Hematopoietic multipotent progenitor cell treated with erythropoietin and hydrocortisone succinate and interleukin-3 and kit ligand, for 4 days (in vitro differentiated cells): ENCODE results near the gene SYNJ2.
"Not testable (repeated sequence)": the region's sequence is repeated elsewhere in the genome, so short reads cannot be mapped to it uniquely, and the experiment has no call there.

Source experiments
- DNase-seq: peaks from one replicate; pipeline ENCODE4 v3.0.0-alpha.2; 2015

SYNJ2 gene

DNA sequence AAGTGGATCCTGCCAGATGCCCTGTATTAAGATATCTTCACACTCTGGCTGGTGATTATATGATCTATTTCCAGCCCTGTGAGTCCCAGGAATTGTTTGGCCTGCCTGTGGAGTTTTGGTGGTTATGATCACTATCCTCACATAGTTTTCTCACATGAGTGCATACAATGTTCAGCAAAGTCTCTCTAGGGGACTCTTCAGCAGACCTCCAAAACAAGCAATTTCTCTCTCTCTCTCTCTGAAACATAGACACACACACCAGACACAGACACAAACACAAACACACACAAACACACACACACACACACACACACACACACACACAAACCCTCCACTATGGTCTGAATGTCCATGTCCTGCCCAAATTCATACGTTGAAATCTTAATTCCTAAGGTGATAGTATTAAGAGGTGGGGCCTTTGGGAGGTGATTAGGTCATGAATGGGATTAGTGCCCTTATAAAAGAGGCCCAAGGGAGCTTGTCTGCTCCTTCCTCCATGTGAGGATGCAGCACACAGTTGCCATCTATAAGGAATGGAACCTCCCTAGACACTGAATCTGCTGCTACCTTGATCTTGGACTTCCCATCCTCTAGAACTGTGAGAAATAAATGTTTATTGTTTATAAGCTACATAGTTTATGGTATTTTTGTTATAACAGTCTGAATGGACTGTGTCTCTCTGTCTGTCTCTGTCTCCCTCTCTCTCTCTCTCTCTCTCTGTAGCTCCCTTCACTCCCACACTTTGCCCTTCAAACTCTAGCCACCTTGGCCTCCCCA is 22.0 kb upstream of the SYNJ2 start:
- no peak for DNase-seq

DNA sequence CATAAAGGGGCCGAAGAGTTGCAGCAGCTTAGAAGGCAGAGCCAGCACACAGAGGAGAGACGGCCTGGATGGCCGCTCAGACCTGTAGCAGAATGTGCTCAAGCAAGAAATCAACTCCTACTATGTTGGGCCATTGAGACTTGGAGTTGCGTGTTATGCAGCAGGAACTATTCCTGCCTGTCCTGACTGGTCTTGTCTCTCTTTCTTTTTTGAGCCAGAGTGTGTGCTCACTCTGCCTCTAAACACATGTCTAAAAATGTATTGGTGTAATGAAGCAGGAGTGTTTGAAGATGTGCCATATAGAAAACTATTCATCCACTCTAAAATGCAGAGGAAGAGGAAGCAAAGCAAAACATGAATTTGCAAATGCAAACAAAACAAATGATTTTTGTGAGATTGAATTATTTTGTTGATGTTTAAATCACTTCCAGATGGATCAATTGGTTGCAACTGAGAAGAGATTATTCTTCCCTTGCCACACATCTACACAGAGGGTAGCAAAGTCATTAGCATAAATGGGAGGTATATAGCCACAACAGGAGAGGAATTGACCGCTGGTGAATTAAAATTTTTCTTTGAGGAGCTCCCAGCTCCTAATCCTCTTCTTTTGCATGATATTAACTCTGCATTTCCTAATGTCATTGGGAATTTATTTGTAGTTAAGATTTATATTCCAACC is 20.4 kb upstream of the SYNJ2 start:
- DNase-seq = no peak

DNA sequence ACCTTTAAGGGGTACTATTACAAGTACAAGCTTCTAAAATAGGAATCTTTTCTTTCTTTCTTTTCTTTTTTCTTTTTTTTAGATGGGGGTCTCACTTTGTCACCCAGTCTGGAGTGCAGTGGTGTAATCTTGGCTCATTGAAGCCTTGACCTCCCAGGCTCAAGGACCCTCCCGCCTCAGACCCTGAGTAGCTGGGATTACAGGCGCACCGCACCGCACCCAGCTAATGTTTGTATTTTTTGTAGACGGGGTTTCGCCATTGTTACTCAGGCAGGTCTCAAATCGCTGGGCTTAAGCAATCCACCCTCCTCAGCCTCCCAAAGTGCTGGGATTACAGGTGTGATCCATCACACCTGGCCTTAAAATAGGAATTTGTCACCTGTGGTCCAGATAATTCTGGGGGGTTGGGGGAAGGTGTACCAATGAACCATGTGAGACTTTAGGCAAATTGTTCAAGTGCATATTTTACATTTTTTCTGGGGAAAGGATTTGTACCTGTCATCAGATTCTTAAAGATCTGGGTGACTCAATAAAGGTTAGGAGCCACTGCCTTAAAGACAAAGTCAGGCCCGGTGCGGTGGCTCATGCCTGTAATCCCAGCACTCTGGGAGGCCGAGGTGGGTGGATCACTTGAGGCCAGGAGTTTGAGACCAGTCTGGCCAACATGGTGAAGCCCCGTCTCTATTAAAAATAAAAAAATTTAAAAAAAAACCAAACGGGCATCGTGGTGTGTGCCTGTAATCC is 19.7 kb upstream of the SYNJ2 start:
- DNase-seq = no peak

DNA sequence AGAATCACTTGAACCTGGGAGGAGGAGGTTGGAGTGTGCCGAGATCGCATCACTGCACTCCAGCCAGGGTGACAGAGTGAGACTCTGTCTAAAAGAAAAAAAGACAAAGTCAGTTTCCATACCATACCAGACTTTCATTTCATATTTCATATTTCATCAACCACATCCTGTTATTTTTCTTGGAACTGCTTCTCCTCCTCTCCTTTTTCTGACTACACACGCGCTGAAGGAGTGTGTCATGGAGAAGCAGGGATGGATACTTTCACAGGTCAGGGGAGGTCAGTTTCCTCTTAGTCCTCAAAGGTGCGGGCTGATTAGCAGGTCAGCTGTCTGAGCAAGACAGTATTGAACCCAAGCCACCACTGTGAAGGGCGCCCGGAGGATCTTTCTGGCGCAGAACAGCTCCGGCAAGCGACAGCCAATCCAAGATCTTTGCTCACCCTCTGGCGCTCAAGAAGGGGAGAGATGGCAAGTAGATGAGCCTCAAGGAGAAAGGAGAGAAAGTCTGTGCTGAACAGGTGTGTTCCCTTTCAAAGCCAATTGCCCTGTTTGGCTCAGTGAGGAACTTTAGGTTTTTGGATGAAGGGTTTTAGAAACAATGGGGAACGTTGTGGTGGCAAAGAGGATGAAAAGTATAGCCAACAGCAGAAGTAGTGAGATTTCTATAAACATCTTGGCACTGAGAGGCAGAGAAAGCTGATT is 18.9 kb upstream of the SYNJ2 start:
- peak; percentile 54 for DNase-seq

DNA sequence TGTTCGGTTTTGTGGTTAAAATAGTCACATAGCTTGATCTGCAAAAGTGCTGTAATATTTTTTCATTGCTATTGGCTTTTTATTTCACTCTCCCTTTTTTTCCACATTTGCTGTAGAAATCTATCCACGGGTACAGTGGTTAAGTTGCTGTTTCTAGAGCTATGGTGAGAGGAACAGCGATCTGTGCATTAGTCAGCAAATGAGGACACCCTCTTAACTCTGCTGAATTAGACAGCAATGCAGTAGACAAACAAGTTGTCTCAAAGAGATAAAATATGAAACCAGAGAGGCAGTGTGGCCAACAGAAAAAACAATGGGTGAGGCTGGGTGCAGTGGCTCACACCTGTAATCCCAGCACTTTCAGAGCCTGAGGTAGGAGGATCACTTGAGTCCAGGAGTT is 17.6 kb upstream of the SYNJ2 start:
- peak; percentile 54 for DNase-seq

DNA sequence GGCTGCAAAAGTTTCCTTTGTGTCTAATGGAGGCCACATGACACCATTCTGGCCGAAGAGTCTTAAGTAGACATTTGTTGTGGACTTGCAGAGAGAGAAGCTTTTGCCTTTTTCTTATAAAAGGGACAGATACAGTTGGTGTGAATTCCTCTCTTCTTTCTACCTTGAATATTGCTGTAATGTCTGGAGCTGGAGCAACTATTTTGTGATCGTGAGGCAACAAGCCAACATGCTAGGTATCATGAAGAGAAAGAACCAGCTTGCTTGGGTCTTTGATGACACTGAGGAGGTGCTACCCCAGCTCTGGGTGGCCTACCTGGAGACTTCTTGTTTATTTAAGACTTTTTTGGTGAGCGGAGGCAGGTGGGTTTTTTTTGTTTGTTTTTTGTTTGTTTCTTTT is 16.3 kb upstream of the SYNJ2 start:
- no peak for DNase-seq

DNA sequence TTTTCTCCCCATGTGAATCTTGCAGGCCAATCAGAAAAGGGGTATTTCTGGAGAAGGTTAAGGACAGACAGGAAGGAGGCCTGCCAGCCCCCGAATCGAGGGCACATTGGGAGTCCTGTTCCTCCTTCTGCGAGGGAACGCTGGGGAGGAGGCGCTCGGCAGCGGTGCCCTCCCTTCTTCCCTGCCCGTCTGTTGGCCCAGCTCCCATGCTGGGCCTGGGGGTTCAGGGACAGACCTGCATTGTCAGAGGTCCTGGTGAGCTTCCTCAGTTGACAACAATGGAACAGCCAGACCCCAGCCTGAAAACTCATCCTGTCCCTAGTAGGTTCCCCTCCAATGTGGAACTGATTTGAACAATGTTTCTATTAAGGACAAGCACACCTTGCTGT is 15.1 kb upstream of the SYNJ2 start:
- DNase-seq = no peak

DNA sequence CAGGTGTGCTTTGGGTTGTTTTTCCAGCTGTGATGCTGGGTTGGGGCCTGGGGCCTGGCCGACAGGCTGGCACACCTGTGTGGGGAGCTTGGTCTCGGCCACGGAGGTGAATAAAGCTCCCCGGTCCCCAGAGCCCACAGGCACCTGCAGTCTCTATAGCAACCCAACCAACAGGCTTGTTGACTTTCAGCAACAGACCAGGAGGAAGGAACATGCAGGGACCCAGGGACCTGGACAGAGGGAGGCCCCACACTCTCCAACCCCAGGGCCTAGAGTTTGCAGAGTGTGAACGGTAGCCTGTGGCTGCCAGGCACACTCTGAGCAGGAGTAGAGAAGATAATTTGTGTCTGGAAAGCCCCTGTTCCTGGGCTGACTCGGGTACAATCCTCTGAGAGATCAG is 14.6 kb upstream of the SYNJ2 start:
- DNase-seq = no peak

DNA sequence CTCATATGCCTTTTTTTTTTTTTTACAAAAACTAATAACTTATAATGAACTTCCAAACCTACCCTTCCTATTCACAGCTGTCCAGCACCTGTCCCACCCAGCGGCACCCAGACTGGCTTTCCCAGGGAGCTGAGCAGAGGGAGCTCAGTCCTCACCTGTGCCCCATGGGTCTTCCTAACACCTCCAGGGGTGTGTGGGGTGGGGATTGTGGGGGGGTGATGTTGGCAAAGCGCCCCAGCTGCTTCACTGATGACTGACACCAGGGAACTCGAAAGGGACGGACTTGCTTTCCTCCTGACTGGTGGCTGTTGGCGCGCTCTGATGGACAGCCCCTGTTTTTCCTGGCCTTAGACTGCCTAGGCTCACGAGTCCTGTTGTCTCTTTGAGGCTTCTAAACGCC is 14.2 kb upstream of the SYNJ2 start:
- DNase-seq = no peak

DNA sequence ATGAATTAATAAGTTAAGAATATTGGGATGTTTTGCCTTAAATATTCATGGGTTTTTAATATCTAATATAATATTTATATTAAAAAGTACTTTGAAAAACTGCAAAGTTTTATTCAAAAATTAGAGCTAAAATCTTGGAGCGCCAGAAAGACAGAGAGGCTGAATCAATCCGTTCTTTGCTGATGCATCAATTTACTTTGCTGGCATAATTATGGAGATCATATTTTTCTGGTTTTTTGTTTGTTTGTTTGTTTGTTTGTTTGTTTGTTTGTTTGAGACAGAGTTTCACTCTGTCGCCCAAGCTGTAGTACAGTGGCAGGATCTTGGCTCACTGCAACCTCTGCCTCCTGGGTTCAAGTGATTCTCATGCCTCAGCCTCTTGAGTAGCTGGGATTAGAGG is 9.5 kb upstream of the SYNJ2 start:
- not testable (repeated sequence) for DNase-seq

DNA sequence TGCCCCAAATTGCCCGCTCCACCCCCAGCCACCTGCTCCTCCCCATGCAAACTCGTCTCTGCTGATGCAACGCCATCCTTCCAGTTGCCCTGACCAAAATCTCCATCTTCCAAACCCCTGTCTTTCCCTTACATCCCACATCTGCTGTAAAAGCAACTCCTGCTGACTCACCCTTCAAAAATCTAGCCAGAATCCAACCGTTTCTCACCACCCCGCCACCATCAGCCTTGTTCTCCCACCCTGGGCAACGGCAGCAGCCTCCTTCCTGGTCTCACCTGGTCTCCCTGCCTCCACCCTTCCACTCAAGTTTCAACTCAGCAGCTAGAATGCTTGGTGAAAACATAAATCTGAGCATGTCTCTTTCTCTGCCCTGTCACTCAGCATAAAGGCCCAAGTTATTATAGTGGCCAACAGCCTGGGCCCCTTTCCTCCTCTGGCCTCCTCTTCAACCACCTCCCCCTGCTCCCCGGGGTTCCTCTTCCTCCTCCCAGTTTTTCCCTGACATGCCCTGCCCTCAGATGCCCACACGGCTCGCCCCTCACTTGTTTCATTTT is 7.2 kb upstream of the SYNJ2 start:
- DNase-seq = no peak

DNA sequence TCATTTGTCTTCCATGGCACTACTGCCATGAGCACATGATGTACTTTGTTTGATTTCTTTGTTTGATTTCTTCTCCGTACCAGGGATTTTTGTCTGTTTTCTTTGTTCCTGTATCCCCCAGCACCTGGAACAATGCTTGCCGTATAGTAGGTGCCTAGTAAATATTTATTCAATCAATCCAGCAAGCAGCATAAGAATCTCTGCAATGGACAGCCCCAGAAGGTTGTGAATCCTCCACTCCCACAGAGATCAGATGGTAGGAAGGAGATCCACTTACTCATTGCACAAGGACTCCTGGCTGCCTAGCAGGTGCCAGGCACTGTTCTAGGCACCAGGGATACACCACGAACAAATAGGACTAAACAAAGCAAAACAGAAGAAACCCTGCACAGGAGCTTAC is 6.7 kb upstream of the SYNJ2 start:
- no peak for DNase-seq

DNA sequence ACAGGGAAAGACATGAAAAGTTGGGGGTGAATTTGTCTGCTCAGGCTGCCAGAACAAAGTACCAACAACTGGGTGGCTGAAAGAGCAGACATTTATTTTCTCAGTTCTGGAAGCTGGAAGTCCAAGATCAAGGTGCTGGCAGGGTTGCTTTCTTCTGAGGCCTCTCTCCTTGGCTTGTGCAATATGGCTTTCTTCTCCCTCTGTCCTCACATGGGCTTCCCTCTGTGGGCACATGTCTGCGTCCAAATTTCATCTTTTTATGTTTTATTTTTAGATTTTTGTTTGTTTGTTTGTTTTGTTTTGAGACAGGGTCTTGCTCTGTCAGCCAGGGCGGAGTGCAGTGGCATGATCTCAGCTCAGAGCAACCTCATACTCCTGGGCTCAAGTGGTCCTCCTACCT is 6.2 kb upstream of the SYNJ2 start:
- DNase-seq = no peak

DNA sequence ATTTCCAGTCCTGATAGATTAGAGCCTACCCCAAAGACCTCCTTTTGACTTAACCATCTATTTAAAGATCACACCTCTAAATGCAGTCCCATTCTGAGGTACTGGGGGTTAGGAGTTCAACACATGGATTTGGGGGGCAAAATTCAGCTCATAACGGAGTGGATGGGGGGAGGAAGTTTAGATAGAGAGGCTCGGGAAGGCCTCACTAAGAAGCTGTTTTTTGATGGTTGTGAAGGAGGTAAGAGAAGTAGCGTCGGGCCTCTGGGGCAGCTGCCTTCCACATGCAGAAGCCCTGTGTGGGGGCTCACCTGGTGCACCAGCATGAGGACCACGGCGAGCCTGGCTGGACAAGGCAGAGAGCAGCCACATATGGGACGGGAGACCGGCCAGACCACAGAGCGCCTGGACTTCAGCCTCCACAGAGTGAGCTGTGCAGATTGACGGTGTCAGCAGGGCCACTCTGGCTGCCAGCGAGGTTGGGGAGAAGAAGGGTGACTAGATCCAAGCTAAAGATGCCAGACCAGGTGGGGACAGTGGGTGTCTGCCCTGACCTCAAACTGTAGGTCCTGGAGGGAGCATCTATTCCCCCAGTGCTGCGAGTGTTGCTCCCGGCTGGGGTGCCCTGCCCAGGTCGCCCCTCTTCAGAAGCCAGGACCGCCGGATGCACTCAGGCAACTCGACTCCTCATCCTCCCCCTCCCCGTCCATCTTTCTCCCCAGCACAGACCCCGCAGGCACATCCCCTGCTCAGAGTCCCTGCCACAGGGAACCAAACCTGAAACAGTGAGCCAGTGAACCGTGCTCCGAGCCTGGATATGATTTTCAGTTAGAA is 5.1 kb upstream of the SYNJ2 start:
- no peak for DNase-seq

DNA sequence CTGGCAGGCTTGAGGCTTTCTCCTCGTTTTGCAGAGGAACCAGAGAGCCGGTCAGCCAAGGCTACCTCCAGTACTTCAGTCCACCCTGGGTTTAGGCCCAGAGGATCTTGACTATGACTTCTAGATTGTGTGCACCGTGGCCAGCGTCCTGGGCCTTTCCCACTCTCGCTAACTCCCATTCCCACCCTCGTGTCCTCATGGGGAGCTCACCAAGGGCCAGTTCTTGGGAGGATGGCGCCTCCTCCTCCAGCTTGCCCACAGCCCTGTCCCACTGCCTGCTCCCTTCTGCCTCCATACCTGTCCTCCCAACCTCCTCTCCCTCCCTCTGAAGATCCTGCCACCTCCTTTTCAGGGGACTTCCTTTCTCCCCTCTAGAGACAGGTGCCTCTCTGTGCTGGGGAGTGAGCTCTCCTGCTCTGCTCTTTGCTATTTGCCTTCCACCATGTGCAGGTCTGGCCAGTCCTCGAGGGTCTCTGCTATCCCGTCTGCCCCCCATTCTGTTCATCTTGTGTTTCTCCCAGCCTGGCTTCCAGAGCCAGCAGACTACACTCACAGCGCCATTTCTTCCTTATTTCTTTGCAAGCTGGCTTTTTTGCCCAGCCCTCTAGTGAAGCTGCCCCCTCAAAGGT is 4.4 kb upstream of the SYNJ2 start:
- no peak for DNase-seq

DNA sequence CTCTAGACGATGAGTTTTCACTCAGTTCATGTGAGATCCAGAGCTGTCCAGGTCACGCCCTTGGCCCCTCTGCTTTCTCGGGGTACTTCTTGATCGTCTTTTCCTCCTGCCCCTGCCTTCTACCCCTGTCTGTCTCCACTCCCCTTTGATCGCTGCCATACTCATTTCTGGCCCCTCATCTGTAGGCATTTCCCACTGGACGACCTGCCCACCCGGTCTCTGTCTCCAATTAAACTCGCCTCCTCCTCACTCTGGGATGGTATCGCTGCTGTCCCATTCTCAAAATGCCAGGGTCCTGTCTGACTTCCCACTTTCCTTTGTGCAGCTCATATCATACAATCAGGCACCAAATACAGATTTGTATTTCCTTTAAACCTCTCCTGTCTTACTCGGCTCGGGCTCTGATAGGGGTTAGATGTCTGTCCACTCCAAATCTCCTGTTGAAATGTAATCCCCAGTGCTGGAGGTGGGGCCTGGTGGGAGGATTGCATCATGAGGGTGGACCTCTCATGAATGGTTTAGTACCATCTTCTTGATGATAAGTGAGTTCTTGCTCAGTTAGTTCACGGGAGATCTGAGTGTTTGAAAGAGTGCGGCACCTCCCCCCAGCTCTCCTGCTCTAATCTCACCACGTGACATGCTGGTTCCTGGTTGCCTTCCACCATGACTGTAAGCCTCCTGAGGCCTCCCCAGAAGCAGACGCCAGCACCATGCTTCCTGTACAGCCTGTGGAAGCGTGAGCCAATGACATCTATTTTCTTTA is 3.5 kb upstream of the SYNJ2 start:
- DNase-seq = no peak

DNA sequence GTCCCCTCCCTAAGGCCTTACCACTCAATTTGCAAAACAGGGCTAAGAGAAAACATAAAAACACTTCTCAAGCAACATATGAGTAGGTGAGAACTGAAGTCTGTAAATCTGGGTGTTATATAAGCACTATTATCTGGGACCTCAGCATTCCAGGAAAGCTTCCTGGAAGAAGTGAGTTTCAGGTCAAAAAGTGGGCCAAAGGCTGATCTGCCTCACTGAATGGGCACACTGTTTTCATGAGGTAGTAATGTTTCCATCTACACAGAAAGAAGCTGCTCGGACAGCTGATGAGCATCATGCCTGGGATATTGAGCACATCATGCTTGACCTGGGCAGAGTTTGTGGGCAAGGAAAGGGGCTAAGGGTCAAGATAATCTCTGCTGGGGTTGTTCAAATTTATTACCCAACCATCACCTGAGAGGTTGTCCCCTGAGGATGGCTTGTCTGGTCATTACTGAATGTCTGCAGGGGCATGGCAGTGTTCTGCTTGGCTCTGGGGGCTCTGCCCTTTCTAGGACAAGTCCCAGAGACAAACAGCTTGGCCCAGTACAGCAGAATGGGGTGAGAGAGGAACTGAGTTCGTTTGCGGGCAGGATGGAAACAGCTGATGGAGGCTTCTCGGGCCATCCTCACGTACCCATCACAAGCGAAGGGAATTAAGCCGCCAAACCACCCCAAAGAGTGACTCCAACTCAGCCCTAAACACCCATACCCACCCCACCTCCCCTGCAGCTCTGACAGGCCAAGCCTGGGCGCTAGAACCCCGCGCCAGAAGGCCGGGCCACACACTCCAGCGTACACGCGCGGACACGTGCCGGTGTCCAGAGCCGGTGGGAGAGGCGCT is 1.2 kb upstream of the SYNJ2 start:
- DNase-seq = peak; percentile 56

DNA sequence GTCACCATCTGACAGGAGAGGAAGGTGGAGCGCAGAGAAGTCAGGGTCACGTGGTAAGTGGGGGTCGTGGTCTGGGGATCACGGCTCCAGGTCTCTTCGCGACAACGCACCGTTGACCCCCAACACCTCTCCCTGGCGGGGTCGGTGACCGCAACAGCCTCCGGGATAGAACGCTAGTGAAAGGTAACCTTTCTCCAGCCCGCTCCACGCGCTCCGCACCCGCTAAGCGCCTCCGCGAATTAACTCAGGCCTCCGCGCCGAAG is 600 bp upstream of the SYNJ2 start:
- DNase-seq = no peak

DNA sequence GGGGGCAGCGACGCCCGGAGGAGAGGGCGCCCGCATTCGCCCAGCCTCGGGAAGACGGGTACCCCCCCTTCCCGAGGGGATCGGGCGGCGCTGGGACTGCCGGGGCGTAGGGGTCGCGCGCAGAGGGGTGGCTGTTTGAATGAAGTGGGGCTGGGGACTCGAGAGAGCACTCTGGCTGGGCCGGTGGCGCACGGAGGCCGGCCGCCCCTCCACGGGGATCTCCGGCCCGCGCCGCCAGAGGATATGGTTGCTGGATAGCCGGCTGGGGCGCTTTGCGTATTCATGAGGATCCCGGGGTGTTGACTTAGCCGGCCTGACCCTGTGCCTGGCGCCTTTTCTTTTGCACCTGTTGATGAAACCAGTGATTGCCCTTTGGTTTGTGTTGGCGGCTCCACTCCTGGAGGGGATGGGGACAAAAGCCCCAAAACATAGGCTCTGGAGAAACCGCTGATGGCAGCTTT is 469 bp downstream of the SYNJ2 start:
- DNase-seq = peak; percentile 59
